ENCODE data around the gene EPSTI1. TPM values are rescaled to one million over a fixed set of nuclear protein-coding genes. Genes with fewer than 3 reads are reported as not detected.

Gene EPSTI1
- total RNA-seq, 1 donor from 2014 or later, result 5.6 TPM

DNA sequence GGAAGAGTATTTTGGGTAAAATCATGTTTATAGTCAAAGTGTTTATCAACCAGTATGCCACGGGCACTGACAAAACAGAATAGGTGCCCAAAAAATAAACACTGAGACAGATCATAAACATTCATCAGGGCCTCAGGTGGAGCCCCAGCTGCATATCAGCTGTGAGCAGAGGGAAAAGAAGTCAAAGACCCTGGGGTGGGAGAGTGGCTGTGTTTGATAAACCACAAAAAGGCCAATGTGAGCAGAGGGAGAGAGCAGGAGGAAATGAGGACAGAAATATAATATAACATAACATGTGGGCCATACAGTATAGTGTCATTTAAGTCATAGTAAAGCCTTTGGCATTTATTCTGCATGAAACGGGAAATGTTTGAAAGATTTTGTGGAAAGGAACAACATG, 10.0 kb upstream of the EPSTI1 start:
- no peak overlapping the region for H3K4me3 ChIP-seq (ENCODE audit: low read depth, low read length)
- no peaks in the 10 kb centered on the region for H3K36me3 ChIP-seq (ENCODE audit: control insufficient read depth, insufficient read depth, low read length)
- TF ChIP-seq, protein P1, sequence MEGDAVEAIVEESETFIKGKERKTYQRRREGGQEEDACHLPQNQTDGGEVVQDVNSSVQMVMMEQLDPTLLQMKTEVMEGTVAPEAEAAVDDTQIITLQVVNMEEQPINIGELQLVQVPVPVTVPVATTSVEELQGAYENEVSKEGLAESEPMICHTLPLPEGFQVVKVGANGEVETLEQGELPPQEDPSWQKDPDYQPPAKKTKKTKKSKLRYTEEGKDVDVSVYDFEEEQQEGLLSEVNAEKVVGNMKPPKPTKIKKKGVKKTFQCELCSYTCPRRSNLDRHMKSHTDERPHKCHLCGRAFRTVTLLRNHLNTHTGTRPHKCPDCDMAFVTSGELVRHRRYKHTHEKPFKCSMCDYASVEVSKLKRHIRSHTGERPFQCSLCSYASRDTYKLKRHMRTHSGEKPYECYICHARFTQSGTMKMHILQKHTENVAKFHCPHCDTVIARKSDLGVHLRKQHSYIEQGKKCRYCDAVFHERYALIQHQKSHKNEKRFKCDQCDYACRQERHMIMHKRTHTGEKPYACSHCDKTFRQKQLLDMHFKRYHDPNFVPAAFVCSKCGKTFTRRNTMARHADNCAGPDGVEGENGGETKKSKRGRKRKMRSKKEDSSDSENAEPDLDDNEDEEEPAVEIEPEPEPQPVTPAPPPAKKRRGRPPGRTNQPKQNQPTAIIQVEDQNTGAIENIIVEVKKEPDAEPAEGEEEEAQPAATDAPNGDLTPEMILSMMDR (IDR thresholded peaks at IDR 0.05; ENCODE audit: insufficient read depth, low read length, poor library complexity, severe bottlenecking), result no peak
- DNase-seq (ENCODE audit: low read depth), result no peak
- no peaks in the 10 kb centered on the region for H3K27me3 ChIP-seq (ENCODE audit: control insufficient read depth, insufficient read depth, low read length)

- H3K4me3 ChIP-seq (ENCODE audit: low read depth, low read length), result no peak overlapping the region
- TF ChIP-seq, protein P1 (IDR thresholded peaks at IDR 0.05; ENCODE audit: insufficient read depth, low read length, poor library complexity, severe bottlenecking), result no peak
- no peaks in the 10 kb centered on the region for H3K36me3 ChIP-seq (ENCODE audit: control insufficient read depth, insufficient read depth, low read length)
- H3K27me3 ChIP-seq (ENCODE audit: control insufficient read depth, insufficient read depth, low read length), result no peaks in the 10 kb centered on the region
- no peak for DNase-seq (ENCODE audit: low read depth)
Measured at GRCh38 chr13:43000676-43001075, 8.6 kb upstream of the EPSTI1 start.

DNA sequence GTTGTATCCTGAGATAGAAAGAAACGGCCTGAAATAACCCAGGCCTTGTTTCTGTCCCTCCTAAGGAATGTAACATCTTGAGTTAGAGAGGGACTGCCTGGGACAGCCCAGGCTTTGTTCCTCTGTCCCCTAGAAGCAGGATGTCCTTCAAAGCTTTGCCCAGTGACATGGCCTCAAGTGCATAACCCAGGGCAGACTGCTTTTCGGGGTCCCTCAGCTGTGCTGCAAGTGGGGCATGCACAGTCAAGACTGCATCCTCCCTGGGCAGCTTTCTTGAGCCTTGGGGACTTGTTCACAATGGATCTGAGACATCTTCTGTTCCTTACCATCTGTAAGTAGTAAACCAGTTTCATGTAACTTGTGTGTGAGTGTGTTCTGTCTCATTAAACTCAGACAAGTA, 7.5 kb upstream of the EPSTI1 start:
- DNase-seq (ENCODE audit: low read depth), result no peak
- Histone ChIP-seq H3K4me3 (ENCODE audit: low read depth, low read length) (no peak overlapping the region), H3K36me3 (ENCODE audit: control insufficient read depth, insufficient read depth, low read length) (no peaks in the 10 kb centered on the region), H3K27me3 (ENCODE audit: control insufficient read depth, insufficient read depth, low read length) (no peaks in the 10 kb centered on the region)
- TF ChIP-seq, protein P1 (IDR thresholded peaks at IDR 0.05; ENCODE audit: insufficient read depth, low read length, poor library complexity, severe bottlenecking), result no peak

DNA sequence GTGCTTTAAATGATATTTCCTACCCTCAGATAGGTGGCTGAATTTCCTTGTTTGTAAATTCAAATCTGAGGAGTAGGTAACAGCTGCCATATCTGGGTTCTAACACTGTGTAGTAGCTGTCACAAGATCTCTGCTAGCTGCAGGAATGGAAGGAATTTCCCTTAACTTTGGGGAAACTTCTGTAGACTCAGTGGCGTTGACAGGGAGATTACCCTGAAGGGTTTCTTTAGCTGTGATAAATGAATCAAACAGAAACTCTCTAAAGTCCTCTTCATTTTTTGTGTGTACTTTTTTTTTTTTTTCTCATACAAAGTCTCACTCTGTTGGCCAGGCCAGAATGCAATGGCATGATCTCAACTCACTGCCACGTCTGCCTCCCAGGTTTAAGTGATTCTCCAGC, 5.3 kb upstream of the EPSTI1 start:
- no peak for DNase-seq (ENCODE audit: low read depth)
- TF ChIP-seq, protein P1 (IDR thresholded peaks at IDR 0.05; ENCODE audit: insufficient read depth, low read length, poor library complexity, severe bottlenecking), result no peak

GRCh38 chr13:42996584-42996983, 4.5 kb upstream of the EPSTI1 start:
- TF ChIP-seq, protein P1 (IDR thresholded peaks at IDR 0.05; ENCODE audit: insufficient read depth, low read length, poor library complexity, severe bottlenecking), result no peak
- DNase-seq (ENCODE audit: low read depth), result peak; percentile 50
- Histone ChIP-seq H3K27me3 (ENCODE audit: control insufficient read depth, insufficient read depth, low read length) (no peaks in the 10 kb centered on the region), H3K4me3 (ENCODE audit: low read depth, low read length) (no peak overlapping the region), H3K36me3 (ENCODE audit: control insufficient read depth, insufficient read depth, low read length) (no peaks in the 10 kb centered on the region)

More for the DNA sequence above, 5.3 kb upstream of the EPSTI1 start:
- Histone ChIP-seq H3K27me3 (ENCODE audit: control insufficient read depth, insufficient read depth, low read length) (no peaks in the 10 kb centered on the region), H3K36me3 (ENCODE audit: control insufficient read depth, insufficient read depth, low read length) (no peaks in the 10 kb centered on the region), H3K4me3 (ENCODE audit: low read depth, low read length) (no peak overlapping the region)

GRCh38 chr13:42994878-42995277, 2.8 kb upstream of the EPSTI1 start:
- DNase-seq (ENCODE audit: low read depth), result no peak
- TF ChIP-seq, protein P1 (IDR thresholded peaks at IDR 0.05; ENCODE audit: insufficient read depth, low read length, poor library complexity, severe bottlenecking), result no peak
- Histone ChIP-seq H3K27me3 (ENCODE audit: control insufficient read depth, insufficient read depth, low read length) (no peaks in the 10 kb centered on the region), H3K36me3 (ENCODE audit: control insufficient read depth, insufficient read depth, low read length) (no peaks in the 10 kb centered on the region), H3K4me3 (ENCODE audit: low read depth, low read length) (no peak overlapping the region)

Data from kidney epithelial cell (primary cell).